Hematopoietic multipotent progenitor cell (in vitro differentiated cells): ENCODE data around the gene KCNJ10. TPM values are rescaled to one million over a fixed set of nuclear protein-coding genes. Genes with fewer than 3 reads are reported as not detected.

ENCODE experiments used
- DNase-seq, 3 donors: peaks; one replicate each; pipeline ENCODE4 v3.0.0-alpha.2; 2011 to 2015; ENCODE audit warnings: low read depth in 2 of 3, low spot score in 2 of 3
- total RNA-seq: library from RNA; depleted of rRNA; stranded (reverse); fragments of >200 nt; gene quantifications from one replicate; pipeline ENCODE4 v1.2.3, GENCODE V29; 2012

KCNJ10 gene
- total RNA-seq, 1 donor = under 0.01 TPM

- DNase-seq = peak; percentile 68 to 82 (median 76)
Measured at GRCh38 chr1:160085686-160086455, 15.9 kb upstream of the KCNJ10 start.

GRCh38 chr1:160084771-160085321 lies 14.9 kb upstream of the KCNJ10 start:
- DNase-seq = no peak

DNA sequence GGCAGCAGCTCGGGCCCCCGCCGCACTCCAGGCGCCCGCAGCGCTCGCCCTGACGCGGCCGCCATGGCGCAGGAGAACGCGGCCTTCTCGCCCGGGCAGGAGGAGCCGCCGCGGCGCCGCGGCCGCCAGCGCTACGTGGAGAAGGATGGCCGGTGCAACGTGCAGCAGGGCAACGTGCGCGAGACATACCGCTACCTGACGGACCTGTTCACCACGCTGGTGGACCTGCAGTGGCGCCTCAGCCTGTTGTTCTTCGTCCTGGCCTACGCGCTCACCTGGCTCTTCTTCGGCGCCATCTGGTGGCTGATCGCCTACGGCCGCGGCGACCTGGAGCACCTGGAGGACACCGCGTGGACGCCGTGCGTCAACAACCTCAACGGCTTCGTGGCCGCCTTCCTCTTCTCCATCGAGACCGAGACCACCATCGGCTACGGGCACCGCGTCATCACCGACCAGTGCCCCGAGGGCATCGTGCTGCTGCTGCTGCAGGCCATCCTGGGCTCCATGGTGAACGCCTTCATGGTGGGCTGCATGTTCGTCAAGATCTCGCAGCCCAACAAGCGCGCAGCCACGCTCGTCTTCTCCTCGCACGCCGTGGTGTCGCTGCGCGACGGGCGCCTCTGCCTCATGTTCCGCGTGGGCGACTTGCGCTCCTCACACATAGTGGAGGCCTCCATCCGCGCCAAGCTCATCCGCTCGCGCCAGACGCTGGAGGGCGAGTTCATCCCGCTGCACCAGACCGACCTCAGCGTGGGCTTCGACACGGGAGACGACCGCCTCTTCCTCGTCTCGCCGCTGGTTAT lies 14.2 kb upstream of the KCNJ10 start:
- peak; percentile 52 to 66 (median 65) for DNase-seq

DNA sequence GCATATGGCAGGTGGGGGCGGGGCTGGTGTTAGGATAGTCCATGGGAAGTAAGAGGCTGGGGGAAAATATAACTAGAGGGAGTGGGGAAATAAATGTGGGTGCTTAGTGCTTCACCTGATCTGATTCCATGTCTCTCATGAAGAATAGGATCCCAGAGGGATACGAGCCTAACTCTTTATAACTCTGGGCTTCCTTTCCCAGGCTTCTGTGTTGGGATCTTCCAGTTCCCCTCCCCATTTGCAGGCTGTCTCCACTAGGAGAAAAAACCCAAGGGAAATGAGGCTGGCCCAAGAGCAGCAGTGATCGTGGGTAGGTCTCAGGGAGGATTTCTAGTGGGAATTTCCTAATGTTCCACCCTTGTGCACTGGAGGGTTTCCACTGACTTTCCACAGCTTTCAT lies 13.0 kb upstream of the KCNJ10 start:
- DNase-seq = no peak

DNA sequence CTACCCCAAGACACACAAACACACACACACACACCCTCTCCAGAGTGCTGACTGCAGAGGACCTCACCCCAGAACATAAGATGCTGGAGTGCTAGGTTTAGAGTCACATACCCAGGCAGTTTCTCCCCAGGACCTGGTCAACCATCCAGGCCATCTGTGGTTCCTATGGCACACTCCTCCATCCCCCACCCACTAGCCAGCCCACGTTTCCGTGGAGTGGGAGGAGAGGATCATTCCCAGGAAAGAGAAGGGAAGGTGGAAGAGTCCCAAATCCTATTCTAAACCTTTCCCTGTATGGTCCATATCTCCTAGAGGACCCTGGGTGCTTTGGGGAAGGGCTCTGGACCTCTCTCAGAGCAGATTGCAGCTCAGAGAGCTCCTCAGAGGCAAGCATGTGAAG lies 12.5 kb upstream of the KCNJ10 start:
- DNase-seq = no peak

DNA sequence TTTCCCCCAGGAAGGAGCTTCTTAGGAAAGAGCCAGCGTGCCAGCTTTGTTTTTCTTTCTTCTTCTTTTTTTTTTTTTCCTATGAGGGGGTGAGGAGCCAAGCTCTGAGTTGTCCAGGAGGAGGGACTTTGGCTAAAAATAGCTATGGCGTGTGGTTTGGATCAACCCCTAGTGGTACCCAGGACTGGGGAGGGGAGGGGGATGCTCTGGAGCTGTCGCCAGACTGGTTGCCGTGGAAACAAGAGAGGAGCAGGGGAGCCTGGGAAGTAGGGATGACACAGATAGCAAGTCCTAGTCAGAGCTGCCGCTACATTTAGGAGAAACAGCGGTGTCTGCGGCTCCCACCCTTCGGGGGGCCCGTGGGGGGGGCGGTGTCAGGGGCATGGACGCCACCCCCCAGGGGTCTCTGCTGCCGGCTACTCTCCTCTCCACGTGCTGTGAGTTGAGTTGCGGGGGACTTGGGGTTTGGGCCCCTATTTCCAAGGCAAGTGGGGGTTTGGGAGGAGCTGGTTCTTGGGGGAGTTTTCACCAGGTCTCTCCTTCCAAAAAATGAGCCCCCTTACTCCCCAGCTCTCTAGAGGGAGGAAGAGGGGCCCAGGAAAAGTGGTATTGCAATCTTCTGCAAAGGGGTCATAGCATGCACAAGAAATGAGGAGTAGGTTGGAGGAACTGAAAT lies 11.4 kb upstream of the KCNJ10 start, which contains the start of gene KCNJ9:
KCNJ9 (plus strand) TSS at position 278 of the 676 bp plus-strand sequence. CDS start 2,493 bp downstream, outside the sequence.
- DNase-seq = no peak

- no peak for DNase-seq
Measured at GRCh38 chr1:160080381-160081100, 10.6 kb upstream of the KCNJ10 start.

- DNase-seq = no peak
Measured at GRCh38 chr1:160079448-160079847, 9.5 kb upstream of the KCNJ10 start.

DNA sequence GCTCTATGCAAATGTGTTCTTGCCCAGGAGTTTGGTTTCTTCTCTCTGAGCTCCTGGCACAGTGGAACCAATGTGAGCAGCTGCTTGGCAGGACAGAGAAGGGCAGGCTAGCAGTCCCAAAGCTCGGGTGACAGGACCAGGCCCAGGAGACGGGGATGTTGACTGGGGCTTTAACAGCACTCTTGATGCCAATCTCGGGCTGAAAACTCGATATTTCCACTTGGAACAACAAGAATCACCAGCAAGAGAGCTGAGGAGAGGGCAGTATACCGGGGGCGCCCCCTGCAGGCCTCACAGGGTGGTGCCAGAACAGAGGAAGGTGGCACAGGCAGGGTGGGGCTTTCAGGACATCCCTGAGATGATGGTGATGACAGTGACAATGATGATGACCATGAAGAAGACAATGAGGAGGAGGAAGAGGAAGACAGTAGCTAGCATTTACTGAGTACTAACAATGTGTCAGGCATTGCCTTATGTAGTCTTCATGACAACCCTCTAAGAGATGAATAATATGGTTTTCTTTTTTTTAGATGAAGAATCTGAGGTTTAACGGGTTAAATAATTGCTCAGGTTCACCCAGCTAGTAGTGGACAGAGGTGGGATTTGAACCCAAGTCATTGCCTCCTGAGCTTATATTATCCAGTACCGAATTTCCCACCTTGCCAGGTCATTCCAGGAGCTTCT lies 8.7 kb upstream of the KCNJ10 start:
- peak in 2 of 3 donors; percentile 50 to 69 for DNase-seq

- DNase-seq = no peak
Measured at GRCh38 chr1:160077486-160077885, 7.5 kb upstream of the KCNJ10 start.

GRCh38 chr1:160076295-160076694 lies 6.3 kb upstream of the KCNJ10 start:
- DNase-seq = no peak

DNA sequence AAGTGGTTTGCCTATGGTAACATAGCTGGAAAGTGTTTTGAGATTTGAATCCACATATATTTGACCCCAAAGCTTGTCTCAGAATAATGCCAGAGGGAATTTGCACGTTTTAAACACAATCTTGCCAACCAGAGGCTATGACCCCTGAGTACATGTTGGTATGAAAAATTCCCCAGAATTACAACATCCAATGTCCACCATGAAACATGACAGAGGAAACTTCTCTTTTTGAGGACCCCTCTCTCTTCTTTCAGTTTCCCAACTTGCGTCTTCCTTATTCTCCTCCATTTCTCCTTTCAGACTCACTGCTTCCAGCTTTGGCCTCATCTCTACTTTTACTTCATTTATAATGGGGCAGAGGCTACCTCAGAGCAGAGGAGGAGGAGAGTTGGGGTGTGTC lies 5.9 kb upstream of the KCNJ10 start:
- DNase-seq = no peak

DNA sequence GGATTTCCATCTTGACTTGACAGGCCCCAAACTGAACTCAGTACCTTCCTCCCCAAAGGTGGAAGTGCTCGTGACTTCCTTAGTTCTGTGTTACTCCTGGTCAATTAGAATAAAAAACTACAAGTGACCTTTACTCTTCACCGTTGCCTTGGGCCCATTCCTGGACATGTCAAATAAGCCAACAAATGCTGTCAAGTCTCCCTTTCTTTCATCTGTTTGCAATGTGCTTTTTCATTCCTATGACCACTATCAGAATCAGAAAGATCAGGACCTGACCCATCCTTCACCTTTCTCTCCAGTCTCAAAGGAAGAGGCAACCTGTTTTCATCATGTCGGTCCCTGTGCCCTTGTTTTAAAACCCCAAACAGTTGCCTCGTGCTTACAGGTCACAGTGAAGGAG lies 4.9 kb upstream of the KCNJ10 start:
- no peak for DNase-seq

DNA sequence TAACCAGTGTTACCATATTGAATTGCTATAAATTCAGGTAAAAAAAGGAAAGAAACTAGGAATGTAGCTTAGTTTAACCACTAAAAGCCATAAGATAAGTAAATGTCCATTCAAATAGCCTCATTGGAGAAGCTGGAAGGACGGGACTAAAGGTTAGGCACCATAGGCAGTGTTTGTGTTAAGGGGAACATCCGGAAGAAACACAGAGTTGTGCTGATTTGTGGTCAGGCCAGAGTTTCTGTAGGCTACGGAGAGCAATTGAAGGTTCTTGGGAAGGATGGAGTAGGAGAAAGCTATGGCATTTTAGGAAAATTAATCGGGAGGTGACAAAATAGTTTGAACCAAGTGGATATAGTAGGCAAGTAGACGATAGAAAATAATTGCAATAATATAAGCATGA lies 1.3 kb upstream of the KCNJ10 start:
- DNase-seq = no peak

GRCh38 chr1:160070243-160071163 lies 543 bp upstream of the KCNJ10 start:
- peak; percentile 29 to 82 (median 70) for DNase-seq

DNA sequence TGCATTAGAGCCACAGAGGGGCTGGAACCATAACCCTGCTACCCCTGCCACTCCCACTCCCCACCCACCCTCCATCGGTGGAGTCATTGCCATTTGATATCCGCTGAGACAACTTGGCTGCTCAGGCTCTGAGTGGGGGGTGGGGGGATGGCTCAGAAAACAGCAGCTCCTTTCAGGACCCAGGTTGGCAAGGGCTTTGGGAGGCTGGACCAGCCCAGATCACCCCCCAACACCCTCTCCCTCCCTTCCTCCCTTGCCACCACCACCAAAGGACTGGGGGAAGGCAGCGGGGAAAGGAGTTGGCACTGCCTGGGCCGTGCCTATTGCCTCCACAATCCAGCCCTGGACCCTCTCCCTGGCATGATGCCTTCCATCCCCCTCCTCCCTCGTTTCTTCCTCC lies 1.7 kb downstream of the KCNJ10 start:
- DNase-seq = no peak

- DNase-seq = no peak
Measured at GRCh38 chr1:160066829-160067745, 2.9 kb downstream of the KCNJ10 start.

DNA sequence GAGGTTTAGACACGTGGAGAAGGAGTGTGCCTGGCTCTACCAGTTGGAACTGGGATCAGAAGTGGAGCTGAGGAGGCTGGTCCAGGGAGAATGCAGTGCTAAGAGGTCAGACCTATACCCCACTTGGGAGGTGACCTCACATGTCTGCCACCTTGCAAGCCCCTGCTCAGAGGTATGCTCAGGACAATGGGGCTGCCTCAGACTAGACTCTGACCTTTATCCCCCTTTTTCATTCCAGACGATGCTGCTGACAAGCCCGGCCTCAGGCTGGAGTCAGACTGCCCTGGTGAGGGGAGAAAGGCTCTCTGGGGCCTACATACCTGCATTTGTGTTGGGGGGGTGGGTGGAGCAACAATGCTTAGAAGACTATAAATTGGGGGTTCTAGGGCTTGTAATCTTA lies 5.2 kb downstream of the KCNJ10 start:
- DNase-seq = no peak
